ENCODE results near the gene SMOC2.

The SMOC2 gene, protein sequence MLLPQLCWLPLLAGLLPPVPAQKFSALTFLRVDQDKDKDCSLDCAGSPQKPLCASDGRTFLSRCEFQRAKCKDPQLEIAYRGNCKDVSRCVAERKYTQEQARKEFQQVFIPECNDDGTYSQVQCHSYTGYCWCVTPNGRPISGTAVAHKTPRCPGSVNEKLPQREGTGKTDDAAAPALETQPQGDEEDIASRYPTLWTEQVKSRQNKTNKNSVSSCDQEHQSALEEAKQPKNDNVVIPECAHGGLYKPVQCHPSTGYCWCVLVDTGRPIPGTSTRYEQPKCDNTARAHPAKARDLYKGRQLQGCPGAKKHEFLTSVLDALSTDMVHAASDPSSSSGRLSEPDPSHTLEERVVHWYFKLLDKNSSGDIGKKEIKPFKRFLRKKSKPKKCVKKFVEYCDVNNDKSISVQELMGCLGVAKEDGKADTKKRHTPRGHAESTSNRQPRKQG

DNA sequence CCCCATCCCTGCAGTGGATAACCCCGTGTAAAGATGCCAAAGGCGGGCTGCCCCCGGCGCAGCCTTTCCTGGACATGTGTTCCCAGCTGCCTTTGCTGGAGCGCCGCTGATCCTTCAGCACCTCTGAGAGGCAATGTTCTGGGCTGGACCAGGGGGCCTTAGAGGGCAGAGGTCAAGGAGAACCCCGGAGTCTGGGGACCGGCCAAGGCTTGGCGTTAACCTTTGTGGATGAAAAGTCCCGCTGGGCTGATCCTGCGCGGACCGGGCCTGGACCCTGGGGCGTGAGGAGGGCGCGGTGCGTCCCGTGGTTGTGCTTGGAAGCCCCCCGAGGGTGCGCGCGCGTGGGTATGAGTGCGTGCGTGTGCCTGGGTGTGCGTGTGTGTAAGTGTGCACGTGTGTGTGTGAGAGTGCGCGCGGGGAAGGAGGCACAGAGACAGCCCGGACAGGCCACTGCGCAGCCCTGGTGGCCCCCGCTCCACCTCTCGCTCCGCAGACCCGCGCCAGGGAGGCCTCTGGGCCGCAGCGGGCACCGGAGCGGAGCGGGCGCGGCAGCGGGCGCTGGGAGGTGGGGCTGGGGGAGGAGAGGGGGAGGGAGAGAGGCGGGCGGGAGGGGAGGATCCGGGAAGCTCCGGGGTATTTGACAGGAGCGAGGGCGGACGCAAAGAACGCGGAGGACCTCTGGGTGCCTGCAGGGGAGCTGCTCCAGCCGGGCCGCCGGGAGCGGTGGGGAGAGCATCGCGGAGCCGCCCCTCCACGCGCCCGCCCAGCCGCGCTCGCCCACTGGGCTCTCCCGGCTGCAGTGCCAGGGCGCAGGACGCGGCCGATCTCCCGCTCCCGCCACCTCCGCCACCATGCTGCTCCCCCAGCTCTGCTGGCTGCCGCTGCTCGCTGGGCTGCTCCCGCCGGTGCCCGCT lies at the start of gene SMOC2:
Gene SMOC2, plus strand, starts transcription at position 665 of the 914 bp plus-strand sequence. Its CDS starts 187 bp downstream, at position 852.
- peaks cover 69% of the 10 kb centered on the region for H3K27me3 Mint-ChIP-seq
- H3K4me3 Mint-ChIP-seq, result no peak within 1 kb of the TSS
- no peak for DNase-seq
- H3K9me3 Mint-ChIP-seq, result no peaks in the 10 kb centered on the region
- no peaks in the 10 kb centered on the region for H3K4me1 Mint-ChIP-seq (ENCODE audit: low read depth)
- no peaks in the 10 kb centered on the region for H3K36me3 Mint-ChIP-seq (ENCODE audit: low read depth)
- no peak within 1 kb of the TSS for H3K27ac Mint-ChIP-seq

DNA sequence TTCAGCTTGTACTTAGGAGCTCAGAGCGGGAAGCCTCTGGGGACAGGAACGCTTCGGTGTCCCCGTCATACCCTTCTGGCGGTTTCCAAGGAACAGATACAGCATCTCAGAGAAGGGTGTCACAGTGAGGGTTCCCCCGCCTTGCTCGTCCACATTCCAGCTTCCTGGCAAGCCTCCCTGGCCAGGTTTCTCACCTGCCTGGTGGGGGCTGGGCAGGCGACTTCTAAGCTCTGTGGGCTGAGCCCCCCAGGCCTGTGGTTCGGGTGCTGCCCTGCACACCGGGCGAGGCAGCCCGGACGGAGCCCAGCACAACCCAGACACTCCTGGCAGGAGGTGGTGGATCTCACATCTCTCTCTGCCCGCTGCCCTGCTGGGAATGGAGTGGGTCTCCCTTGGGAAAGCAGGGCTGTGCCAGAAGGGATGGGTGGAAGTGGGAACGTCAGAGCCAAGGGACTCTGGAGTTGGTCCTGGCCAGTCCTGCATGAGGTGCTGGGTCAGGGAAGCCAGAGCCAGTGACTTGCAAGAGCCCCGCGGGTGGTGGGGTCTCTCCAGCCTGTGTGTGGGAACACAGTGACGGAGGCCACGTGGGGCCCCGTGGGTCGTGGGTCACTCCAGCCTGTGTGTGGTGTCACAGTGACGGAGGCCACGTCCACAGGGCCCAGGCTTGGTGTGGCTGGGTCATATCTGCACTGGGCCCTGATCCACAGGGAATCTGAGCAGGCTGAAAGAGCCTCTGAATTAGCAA lies 47.7 kb upstream of the SMOC2 start:
- H3K27ac Mint-ChIP-seq, result no peak overlapping the region
- no peaks in the 10 kb centered on the region for H3K9me3 Mint-ChIP-seq
- H3K4me3 Mint-ChIP-seq, result no peak overlapping the region
- H3K27me3 Mint-ChIP-seq, result peaks cover 4% of the 10 kb centered on the region
- no peak for DNase-seq
- H3K36me3 Mint-ChIP-seq (ENCODE audit: low read depth), result no peaks in the 10 kb centered on the region
- H3K4me1 Mint-ChIP-seq (ENCODE audit: low read depth), result no peaks in the 10 kb centered on the region

DNA sequence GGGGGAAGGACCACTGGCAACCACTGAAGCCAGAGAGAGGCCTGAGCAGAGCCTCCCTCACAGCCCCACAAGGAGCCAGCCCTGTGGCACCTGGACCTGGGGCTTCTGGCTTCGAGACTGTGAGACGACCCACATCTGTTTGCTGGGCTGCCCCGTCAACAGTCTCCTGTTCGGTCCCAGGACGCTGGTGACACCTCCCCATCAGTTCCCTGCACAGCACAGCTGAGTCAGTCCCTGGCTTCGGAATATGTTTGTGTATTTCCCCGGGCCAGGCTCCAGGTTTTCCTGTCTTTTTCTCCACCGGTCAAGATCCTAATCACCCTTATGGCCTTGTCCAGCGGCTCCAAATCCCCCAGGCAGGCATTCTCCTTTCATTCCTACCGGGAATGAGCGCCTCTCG lies 46.4 kb upstream of the SMOC2 start:
- no peaks in the 10 kb centered on the region for H3K36me3 Mint-ChIP-seq (ENCODE audit: low read depth)
- peaks cover 4% of the 10 kb centered on the region for H3K27me3 Mint-ChIP-seq
- DNase-seq, result no peak
- H3K9me3 Mint-ChIP-seq, result no peaks in the 10 kb centered on the region
- no peak overlapping the region for H3K4me3 Mint-ChIP-seq
- no peak overlapping the region for H3K27ac Mint-ChIP-seq
- no peaks in the 10 kb centered on the region for H3K4me1 Mint-ChIP-seq (ENCODE audit: low read depth)

DNA sequence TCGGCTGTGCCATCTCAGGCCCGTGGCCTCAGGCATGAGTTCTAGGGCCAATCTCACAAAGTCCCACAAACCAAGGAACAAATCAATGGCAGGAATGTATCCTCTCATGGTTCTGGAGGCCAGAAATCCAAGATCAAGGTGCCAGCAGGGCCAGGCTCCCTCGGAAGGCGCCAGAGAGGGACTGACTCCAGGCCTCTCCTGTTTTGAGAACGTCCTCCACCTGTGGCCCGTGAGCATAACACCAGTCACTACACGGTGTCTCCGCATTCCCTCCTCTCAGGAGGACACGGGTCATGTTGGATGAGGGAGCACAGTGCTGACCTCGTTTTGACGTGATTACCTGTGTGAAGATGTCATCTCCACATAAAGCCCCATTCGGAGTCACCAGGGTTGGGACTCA lies 45.0 kb upstream of the SMOC2 start:
- no peak for DNase-seq
- Mint-ChIP-seq H3K4me1 (ENCODE audit: low read depth) (no peaks in the 10 kb centered on the region), H3K9me3 (no peaks in the 10 kb centered on the region), H3K4me3 (no peak overlapping the region), H3K36me3 (ENCODE audit: low read depth) (no peaks in the 10 kb centered on the region), H3K27me3 (peaks cover 4% of the 10 kb centered on the region), H3K27ac (no peak overlapping the region)

DNA sequence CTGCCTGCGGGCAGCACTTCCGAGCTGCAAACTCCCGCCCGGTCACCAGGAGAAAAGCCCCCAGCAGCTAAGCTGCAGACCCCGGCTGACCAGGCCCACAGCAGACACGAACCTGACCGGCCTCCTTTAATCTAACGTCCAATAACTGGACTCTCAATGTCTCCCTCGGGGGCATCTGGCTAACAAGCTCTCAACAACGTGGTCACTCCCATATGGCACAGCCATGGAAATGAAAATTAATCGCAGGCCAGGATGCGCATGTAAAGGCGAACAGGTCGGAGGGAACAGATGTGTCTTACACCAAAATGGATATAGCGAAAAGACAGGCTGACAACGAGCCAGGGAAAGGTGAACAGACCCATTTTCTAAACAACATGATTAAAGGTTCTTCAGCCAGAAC lies 44.4 kb upstream of the SMOC2 start:
- H3K9me3 Mint-ChIP-seq, result no peaks in the 10 kb centered on the region
- H3K27ac Mint-ChIP-seq, result no peak overlapping the region
- H3K27me3 Mint-ChIP-seq, result peaks cover 4% of the 10 kb centered on the region
- H3K4me1 Mint-ChIP-seq (ENCODE audit: low read depth), result no peaks in the 10 kb centered on the region
- DNase-seq, result no peak
- H3K4me3 Mint-ChIP-seq, result no peak overlapping the region
- H3K36me3 Mint-ChIP-seq (ENCODE audit: low read depth), result no peaks in the 10 kb centered on the region

DNA sequence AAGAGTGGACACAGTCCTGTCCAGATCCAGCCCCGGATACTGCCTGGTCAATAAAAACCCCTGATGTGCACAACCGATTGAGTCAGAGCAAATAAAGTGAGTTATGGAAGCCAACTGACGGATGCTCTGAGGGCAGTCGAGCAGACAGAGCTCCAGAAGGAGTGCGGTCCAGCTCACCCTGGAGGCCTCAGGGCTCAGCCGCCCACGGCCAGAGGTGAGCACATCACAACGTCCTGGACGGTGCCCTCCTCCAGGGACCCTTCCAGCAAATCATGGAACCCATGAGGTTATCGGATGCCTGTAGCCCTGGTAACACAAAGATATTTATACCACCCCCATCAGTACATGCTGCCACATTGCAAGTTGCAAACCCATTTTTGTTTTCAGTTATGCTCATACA lies 44.0 kb upstream of the SMOC2 start:
- DNase-seq, result no peak
- H3K27me3 Mint-ChIP-seq, result peaks cover 4% of the 10 kb centered on the region
- H3K9me3 Mint-ChIP-seq, result no peaks in the 10 kb centered on the region
- H3K36me3 Mint-ChIP-seq (ENCODE audit: low read depth), result no peaks in the 10 kb centered on the region
- H3K4me1 Mint-ChIP-seq (ENCODE audit: low read depth), result no peaks in the 10 kb centered on the region
- H3K27ac Mint-ChIP-seq, result no peak overlapping the region
- H3K4me3 Mint-ChIP-seq, result no peak overlapping the region

DNA sequence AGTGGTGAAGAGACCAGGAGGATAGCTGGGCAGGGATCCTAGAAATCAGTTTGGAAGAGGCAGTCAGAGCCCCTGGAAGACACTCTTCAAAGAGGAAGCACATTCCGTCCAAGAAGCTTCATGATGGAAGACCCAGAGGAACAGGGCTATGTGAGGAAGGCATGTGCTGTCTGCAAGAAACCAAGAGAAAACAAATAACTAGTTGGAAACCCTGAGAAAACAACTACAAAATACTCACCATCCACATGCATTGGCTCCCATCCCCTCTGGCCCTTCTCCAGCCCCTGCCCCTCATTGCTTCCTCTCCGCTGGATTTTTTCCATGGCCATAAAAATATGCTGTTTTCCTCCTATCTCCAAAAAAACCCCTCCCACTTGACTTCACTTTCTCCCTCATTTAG lies 40.9 kb upstream of the SMOC2 start:
- no peaks in the 10 kb centered on the region for H3K36me3 Mint-ChIP-seq (ENCODE audit: low read depth)
- no peaks in the 10 kb centered on the region for H3K27me3 Mint-ChIP-seq
- no peak overlapping the region for H3K4me3 Mint-ChIP-seq
- DNase-seq, result no peak
- no peaks in the 10 kb centered on the region for H3K4me1 Mint-ChIP-seq (ENCODE audit: low read depth)
- no peak overlapping the region for H3K27ac Mint-ChIP-seq
- no peaks in the 10 kb centered on the region for H3K9me3 Mint-ChIP-seq

DNA sequence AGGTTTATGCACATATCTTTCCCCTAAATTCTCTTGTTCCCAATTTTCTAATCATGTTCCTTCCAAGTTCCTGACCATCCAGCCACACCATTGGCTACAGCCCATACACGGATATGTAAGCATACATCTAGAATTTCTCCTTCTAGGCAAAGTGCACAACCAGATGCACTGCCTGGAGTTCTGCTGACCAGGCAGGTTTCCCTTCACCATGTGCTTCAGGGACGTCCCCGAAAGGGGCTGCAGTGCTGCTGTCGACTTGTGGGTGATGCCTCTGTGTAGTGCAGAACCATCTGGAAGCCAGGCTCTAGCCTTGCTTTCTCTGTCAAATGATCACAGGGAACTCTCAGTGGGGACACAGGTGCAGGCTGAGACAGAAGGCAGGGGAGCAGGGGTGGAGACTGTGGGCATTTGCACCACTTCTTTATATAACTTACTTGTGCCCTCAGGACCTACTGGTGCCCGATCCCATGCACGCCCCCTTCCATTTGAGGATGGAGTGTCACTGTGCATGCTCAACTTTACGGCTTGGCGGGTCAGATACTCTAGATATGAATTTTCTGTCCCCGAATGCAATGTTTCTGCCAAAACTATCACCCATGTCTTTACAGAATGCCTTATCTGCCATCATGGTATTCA lies 37.5 kb upstream of the SMOC2 start:
- Mint-ChIP-seq H3K9me3 (no peaks in the 10 kb centered on the region), H3K4me1 (ENCODE audit: low read depth) (no peaks in the 10 kb centered on the region), H3K27me3 (no peaks in the 10 kb centered on the region), H3K27ac (no peak overlapping the region), H3K36me3 (ENCODE audit: low read depth) (no peaks in the 10 kb centered on the region), H3K4me3 (no peak overlapping the region)
- no peak for DNase-seq

DNA sequence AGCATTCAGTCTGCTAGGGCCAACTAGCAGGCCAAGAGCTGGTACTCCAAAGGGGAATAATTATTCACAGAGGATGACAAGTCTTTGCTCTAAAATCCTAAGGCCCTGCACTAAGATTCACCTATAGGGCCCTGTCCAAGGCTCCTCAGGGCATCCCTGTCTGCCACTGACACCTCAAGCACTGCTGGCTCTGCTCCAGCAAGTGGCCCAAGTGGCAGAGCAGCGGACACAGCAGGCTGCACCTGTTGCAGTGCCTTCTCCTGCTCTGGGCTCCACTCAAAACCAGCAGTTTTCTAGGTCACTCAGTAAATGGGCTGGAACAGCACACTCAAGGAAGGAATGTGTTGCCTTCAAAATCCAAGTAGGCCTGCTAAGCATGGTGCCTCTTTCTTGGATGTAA lies 36.4 kb upstream of the SMOC2 start:
- Mint-ChIP-seq H3K4me3 (no peak overlapping the region), H3K9me3 (no peaks in the 10 kb centered on the region), H3K27ac (no peak overlapping the region), H3K27me3 (no peaks in the 10 kb centered on the region), H3K36me3 (ENCODE audit: low read depth) (no peaks in the 10 kb centered on the region), H3K4me1 (ENCODE audit: low read depth) (no peaks in the 10 kb centered on the region)
- no peak for DNase-seq

DNA sequence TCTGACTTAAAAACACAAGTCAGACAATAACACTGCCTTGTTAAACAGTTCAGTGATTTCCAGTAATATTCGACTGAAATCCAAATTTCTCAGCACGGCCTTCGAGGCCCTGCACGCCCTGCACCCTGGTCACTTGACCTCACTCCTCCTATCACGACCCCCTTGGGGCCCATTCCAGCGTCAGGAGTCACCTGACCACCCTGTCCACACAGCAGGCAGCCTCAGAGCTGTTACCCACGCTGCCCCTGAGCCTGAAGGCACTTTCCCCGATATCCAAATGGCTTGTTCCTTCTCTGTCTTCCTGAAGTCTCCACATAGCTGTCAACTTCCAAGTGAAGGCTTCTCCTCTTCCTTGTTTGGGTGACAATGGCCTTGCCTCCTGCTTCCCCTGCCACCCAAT lies 33.1 kb upstream of the SMOC2 start:
- DNase-seq, result no peak
- no peaks in the 10 kb centered on the region for H3K27me3 Mint-ChIP-seq
- H3K4me1 Mint-ChIP-seq (ENCODE audit: low read depth), result no peaks in the 10 kb centered on the region
- no peak overlapping the region for H3K4me3 Mint-ChIP-seq
- H3K36me3 Mint-ChIP-seq (ENCODE audit: low read depth), result no peaks in the 10 kb centered on the region
- no peaks in the 10 kb centered on the region for H3K9me3 Mint-ChIP-seq
- no peak overlapping the region for H3K27ac Mint-ChIP-seq

DNA sequence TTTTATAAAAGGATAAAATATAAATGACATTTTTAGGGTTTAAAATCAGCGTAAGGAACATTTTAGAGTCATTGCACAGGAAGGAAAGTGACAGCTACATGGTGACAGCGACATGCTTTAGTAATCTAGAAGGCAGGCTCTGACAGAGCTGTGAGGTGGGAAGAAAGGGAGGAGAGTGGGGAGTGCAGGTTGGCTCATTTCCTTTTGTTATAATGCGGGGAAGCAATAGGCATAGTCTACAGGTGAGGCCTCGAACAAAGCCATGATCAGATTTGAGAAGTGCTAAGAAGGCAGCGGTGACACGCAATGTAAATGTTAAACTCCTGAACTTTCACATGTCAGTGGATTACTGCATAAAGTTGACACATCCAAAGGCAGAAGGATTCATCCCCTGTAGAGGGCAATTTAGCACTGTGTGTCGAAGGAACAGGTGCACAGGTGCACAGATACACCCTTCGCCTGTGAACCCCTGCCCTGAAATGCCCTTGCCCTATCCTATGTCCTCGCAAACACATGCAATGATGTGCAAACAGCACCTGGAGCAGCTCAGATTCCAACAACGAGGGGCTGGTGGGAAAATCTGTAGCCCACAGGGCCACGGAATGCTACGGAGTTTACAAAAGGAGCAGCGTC lies 32.4 kb upstream of the SMOC2 start:
- Mint-ChIP-seq H3K4me3 (no peak overlapping the region), H3K36me3 (ENCODE audit: low read depth) (no peaks in the 10 kb centered on the region), H3K27me3 (no peaks in the 10 kb centered on the region), H3K27ac (no peak overlapping the region), H3K9me3 (no peaks in the 10 kb centered on the region), H3K4me1 (ENCODE audit: low read depth) (no peaks in the 10 kb centered on the region)
- DNase-seq, result no peak

DNA sequence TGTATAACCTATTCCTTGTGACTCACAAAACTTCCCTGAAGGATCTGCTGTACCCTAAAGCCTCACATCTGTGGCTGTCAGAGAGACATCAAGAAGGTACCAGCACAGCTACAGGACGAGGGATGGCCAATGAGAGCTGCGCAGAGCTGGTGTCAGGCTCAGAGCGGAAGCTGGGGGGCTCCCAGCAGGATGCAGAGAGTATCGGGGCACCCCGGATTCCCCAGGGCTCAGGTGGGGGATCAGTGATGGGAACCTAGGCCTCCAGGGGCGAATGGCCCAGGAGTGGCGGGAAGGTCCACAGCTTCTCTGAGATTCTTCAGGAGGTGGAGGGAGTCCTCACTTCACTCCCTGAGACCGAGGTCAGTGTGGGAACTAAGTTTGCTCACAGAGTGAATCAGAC lies 30.9 kb upstream of the SMOC2 start:
- Mint-ChIP-seq H3K4me1 (ENCODE audit: low read depth) (no peaks in the 10 kb centered on the region), H3K27ac (no peak overlapping the region), H3K36me3 (ENCODE audit: low read depth) (no peaks in the 10 kb centered on the region), H3K9me3 (no peaks in the 10 kb centered on the region), H3K4me3 (no peak overlapping the region), H3K27me3 (no peaks in the 10 kb centered on the region)
- DNase-seq, result no peak

DNA sequence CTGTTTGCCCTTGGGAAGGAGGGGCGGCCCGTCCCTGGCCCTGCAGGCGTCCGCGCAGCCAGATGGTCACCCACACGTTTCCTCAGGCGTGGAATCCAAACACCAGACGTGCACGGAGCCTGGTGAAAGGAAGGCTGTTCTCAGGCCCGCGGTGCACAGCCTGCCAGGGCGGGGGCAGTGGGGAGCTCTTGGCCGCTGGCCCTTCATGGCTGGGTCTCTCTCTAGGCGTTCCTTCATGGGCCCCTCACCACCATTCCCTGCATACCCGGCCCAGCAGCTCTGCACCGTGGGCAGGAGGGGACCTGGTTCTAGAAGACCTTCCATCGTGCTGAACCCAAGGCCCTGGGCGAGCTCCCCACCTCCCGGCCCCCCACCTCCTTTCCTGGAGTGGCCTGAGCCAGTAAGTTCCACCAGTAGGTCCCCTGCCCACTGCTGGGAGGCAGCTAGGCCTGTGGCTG lies 30.4 kb upstream of the SMOC2 start:
- H3K4me1 Mint-ChIP-seq (ENCODE audit: low read depth), result no peaks in the 10 kb centered on the region
- no peaks in the 10 kb centered on the region for H3K9me3 Mint-ChIP-seq
- DNase-seq, result no peak
- H3K4me3 Mint-ChIP-seq, result no peak overlapping the region
- H3K36me3 Mint-ChIP-seq (ENCODE audit: low read depth), result no peaks in the 10 kb centered on the region
- H3K27me3 Mint-ChIP-seq, result no peaks in the 10 kb centered on the region
- H3K27ac Mint-ChIP-seq, result no peak overlapping the region

DNA sequence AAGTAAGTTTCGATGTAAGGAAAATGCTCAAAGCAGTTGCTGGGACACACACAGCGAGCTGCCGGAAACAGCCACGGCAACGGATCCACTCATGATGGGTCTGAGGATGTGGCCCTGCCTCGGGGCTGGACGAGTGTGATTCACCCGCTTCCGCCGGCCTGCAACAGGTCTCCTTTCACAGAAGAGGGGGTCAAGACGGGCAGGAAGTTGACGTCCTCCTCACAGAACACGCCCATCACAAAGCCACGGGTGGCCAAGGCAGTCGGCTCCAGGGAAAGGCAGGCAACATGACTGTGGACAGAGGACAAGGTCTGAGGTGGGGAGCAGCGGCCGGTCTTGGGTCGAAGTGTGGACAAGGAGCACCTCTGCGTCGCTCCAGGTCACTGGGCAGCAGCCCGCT lies 29.9 kb upstream of the SMOC2 start:
- Mint-ChIP-seq H3K27me3 (no peaks in the 10 kb centered on the region), H3K4me1 (ENCODE audit: low read depth) (no peaks in the 10 kb centered on the region)

More for the DNA sequence above, 29.9 kb upstream of the SMOC2 start:
- no peak overlapping the region for H3K27ac Mint-ChIP-seq
- no peaks in the 10 kb centered on the region for H3K9me3 Mint-ChIP-seq
- no peaks in the 10 kb centered on the region for H3K36me3 Mint-ChIP-seq (ENCODE audit: low read depth)
- H3K4me3 Mint-ChIP-seq, result no peak overlapping the region
- DNase-seq, result no peak
